ENCODE results near the gene PIGB. TPM values are rescaled to one million over a fixed set of nuclear protein-coding genes. Genes with fewer than 3 reads are reported as not detected.

The PIGB gene
- total RNA-seq, 2 experiments from 2014 or later = 10.3 to 27.6 TPM

GRCh38 chr15:55387027-55387426 is 68.0 kb downstream of the PIGB start:
- no TSS peak for BruUV-seq (replicated peaks)
- Histone ChIP-seq H3K9me2 (ENCODE audit: insufficient read depth, low read length) (no peaks in the 10 kb centered on the region), H3K9me3 (ENCODE audit: low read length) (no peaks in the 10 kb centered on the region), H4K20me1 (ENCODE audit: insufficient read depth, low read length) (no peaks in the 10 kb centered on the region), H3K4me2 (ENCODE audit: low read length) (no peak overlapping the region), H3K79me2 (ENCODE audit: insufficient read depth, low read depth, low read length) (no peaks in the 10 kb centered on the region), H3K4me3 (ENCODE audit: low read depth, low read length, poor library complexity, severe bottlenecking) (no peak overlapping the region), H2AFZ (ENCODE audit: low read length) (no peak overlapping the region), H3K36me3 (ENCODE audit: insufficient read depth, low read length) (peaks cover 7% of the 10 kb centered on the region; the same call in 1 of the 2 replicates), H3K27ac (ENCODE audit: low read depth, low read length, poor library complexity, severe bottlenecking) (no peak overlapping the region), H3K4me1 (ENCODE audit: insufficient read depth, low read length, poor library complexity, severe bottlenecking) (no peaks in the 10 kb centered on the region)
- DNase-seq (ENCODE audit: low spot score) = no peak
- TF ChIP-seq, protein P1, sequence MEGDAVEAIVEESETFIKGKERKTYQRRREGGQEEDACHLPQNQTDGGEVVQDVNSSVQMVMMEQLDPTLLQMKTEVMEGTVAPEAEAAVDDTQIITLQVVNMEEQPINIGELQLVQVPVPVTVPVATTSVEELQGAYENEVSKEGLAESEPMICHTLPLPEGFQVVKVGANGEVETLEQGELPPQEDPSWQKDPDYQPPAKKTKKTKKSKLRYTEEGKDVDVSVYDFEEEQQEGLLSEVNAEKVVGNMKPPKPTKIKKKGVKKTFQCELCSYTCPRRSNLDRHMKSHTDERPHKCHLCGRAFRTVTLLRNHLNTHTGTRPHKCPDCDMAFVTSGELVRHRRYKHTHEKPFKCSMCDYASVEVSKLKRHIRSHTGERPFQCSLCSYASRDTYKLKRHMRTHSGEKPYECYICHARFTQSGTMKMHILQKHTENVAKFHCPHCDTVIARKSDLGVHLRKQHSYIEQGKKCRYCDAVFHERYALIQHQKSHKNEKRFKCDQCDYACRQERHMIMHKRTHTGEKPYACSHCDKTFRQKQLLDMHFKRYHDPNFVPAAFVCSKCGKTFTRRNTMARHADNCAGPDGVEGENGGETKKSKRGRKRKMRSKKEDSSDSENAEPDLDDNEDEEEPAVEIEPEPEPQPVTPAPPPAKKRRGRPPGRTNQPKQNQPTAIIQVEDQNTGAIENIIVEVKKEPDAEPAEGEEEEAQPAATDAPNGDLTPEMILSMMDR (conservative IDR thresholded peaks at IDR 0.05; ENCODE audit: low read length) = no peak
- TF ChIP-seq EZH2phosphoT487 (IDR thresholded peaks at IDR 0.05; ENCODE audit: borderline replicate concordance, low read depth, low read length) = no peak
- intact Hi-C loops (cut with micrococcal nuclease; ENCODE audit: unreplicated experiment) = no loop called here
- CTCF ChIA-PET (ENCODE audit: unreplicated experiment) = no interaction called here
- POLR2A ChIA-PET = interaction anchor here (0.6 kb wide), 1 partner anchor 24 kb away, joined by 7 read pairs; no protein-coding TSS in a partner anchor

- peaks cover 7% of the 10 kb centered on the region; the same call in 1 of the 2 replicates for H3K36me3 ChIP-seq (ENCODE audit: insufficient read depth, low read length)
- CTCF ChIA-PET (ENCODE audit: unreplicated experiment) = no interaction called here
- H3K4me2 ChIP-seq (ENCODE audit: low read length) = no peak overlapping the region
- H3K27ac ChIP-seq (ENCODE audit: low read depth, low read length, poor library complexity, severe bottlenecking) = no peak overlapping the region
- H2AFZ ChIP-seq (ENCODE audit: low read length) = no peak overlapping the region
- intact Hi-C loops (cut with micrococcal nuclease; ENCODE audit: unreplicated experiment) = no loop called here
- H4K20me1 ChIP-seq (ENCODE audit: insufficient read depth, low read length) = no peaks in the 10 kb centered on the region
- no peaks in the 10 kb centered on the region for H3K79me2 ChIP-seq (ENCODE audit: insufficient read depth, low read depth, low read length)
- H3K4me3 ChIP-seq (ENCODE audit: low read depth, low read length, poor library complexity, severe bottlenecking) = no peak overlapping the region
- no peak for TF ChIP-seq EZH2phosphoT487 (IDR thresholded peaks at IDR 0.05; ENCODE audit: borderline replicate concordance, low read depth, low read length)
- no TSS peak for BruUV-seq (replicated peaks)
- no peaks in the 10 kb centered on the region for H3K9me3 ChIP-seq (ENCODE audit: low read length)
- POLR2A ChIA-PET = no interaction called here
- no peaks in the 10 kb centered on the region for H3K4me1 ChIP-seq (ENCODE audit: insufficient read depth, low read length, poor library complexity, severe bottlenecking)
- no peaks in the 10 kb centered on the region for H3K9me2 ChIP-seq (ENCODE audit: insufficient read depth, low read length)
- no peak for DNase-seq (ENCODE audit: low spot score)
These were observed 70.2 kb downstream of the PIGB start for GRCh38 chr15:55389264-55389607.

GRCh38 chr15:55394694-55395093 is 75.7 kb downstream of the PIGB start:
- Histone ChIP-seq H3K79me2 (ENCODE audit: insufficient read depth, low read depth, low read length) (no peaks in the 10 kb centered on the region), H3K4me3 (ENCODE audit: low read depth, low read length, poor library complexity, severe bottlenecking) (no peak overlapping the region), H3K9me3 (ENCODE audit: low read length) (no peaks in the 10 kb centered on the region), H3K4me1 (ENCODE audit: insufficient read depth, low read length, poor library complexity, severe bottlenecking) (no peaks in the 10 kb centered on the region), H3K36me3 (ENCODE audit: insufficient read depth, low read length) (0 out of 2 replicates have a peak, but pooled peaks cover 2% of the 10 kb centered on the region), H3K9me2 (ENCODE audit: insufficient read depth, low read length) (no peaks in the 10 kb centered on the region), H3K4me2 (ENCODE audit: low read length) (no peak overlapping the region), H2AFZ (ENCODE audit: low read length) (no peak overlapping the region), H3K27ac (ENCODE audit: low read depth, low read length, poor library complexity, severe bottlenecking) (no peak overlapping the region), H4K20me1 (ENCODE audit: insufficient read depth, low read length) (no peaks in the 10 kb centered on the region)
- BruUV-seq (replicated peaks) = no TSS peak
- CTCF ChIA-PET (ENCODE audit: unreplicated experiment) = no interaction called here
- TF ChIP-seq, protein P1 (conservative IDR thresholded peaks at IDR 0.05; ENCODE audit: low read length) = no peak
- no peak for TF ChIP-seq EZH2phosphoT487 (IDR thresholded peaks at IDR 0.05; ENCODE audit: borderline replicate concordance, low read depth, low read length)
- no peak for DNase-seq (ENCODE audit: low spot score)
- intact Hi-C loops (cut with micrococcal nuclease; ENCODE audit: unreplicated experiment) = no loop called here
- POLR2A ChIA-PET = interaction anchor here (1.1 kb wide), 1 partner anchor 13 kb away, joined by 3 read pairs; the partner anchor contains the start of genes CCPG1 and PIERCE2
